C4-2B (cell line): ENCODE results near the gene TRRAP.

ENCODE experiments used
- ZFX ChIP-seq: fragments of 450-650 bp; IDR thresholded peaks from 2 replicates; pipeline ENCODE4 v1.6.1; 2017
- TF ChIP-seq, protein P1 (sequence below): fragments of 450-650 bp; conservative IDR thresholded peaks from 2 replicates; pipeline ENCODE4 v1.5.1; 2017; ENCODE audit warnings: mild to moderate bottlenecking

DNA sequence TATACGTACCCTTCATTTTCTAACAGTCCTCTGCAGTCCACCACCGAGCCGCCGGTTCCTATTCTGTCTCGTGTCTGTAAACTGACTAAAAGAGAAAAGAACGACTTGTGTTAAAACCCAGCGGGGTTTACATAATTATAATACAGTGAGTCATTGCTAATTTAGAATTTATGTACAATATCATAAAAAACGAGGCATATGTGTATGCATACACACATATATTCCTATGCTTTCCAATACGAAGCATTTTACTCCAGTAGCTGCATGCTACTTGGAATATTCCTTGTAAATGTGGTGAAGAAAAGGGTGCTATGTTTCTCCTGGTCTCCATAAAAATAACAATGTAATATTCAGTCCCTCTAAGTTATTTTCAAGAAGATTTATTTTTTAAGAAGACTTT, 176.4 kb downstream of the TRRAP start:
- TF ChIP-seq, protein P1, sequence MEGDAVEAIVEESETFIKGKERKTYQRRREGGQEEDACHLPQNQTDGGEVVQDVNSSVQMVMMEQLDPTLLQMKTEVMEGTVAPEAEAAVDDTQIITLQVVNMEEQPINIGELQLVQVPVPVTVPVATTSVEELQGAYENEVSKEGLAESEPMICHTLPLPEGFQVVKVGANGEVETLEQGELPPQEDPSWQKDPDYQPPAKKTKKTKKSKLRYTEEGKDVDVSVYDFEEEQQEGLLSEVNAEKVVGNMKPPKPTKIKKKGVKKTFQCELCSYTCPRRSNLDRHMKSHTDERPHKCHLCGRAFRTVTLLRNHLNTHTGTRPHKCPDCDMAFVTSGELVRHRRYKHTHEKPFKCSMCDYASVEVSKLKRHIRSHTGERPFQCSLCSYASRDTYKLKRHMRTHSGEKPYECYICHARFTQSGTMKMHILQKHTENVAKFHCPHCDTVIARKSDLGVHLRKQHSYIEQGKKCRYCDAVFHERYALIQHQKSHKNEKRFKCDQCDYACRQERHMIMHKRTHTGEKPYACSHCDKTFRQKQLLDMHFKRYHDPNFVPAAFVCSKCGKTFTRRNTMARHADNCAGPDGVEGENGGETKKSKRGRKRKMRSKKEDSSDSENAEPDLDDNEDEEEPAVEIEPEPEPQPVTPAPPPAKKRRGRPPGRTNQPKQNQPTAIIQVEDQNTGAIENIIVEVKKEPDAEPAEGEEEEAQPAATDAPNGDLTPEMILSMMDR = no peak
- no peak for TF ChIP-seq ZFX
